Liver (tissue), 9 donors: ENCODE data around the gene DDX25. TPM values are rescaled to one million over a fixed set of nuclear protein-coding genes. Genes with fewer than 3 reads are reported as not detected.

Source experiments
- DNase-seq: peaks from one replicate; pipeline ENCODE4 v3.0.0-alpha.2; 2017; ENCODE audit warnings: low spot score
- H3K27ac ChIP-seq, 2 donors: one replicate each; pipeline ENCODE4 v1.7.0; 2013; ENCODE audit warnings: inconsistent platforms in 2 of 2, low read length in 2 of 2, control low read depth in 1 of 2, low read depth in 1 of 2, mild to moderate bottlenecking in 1 of 2
- H3K27me3 ChIP-seq, 4 donors: one replicate each; pipeline versions ENCODE4 v1.6.1 to v1.7.0; 2013; ENCODE audit warnings: low read length in 3 of 4, inconsistent platforms in 1 of 4, mild to moderate bottlenecking in 1 of 4, moderate library complexity in 1 of 4; ENCODE audit not compliant: control insufficient read depth in 4 of 4, insufficient read depth in 4 of 4
- H3K36me3 ChIP-seq, 4 donors: one replicate each; pipeline versions ENCODE4 v1.6.1 to v1.7.0; 2013; ENCODE audit warnings: low read length in 3 of 4, mild to moderate bottlenecking in 3 of 4, low read depth in 1 of 4, moderate library complexity in 1 of 4; ENCODE audit not compliant: control insufficient read depth in 4 of 4, insufficient read depth in 3 of 4
- H3K4me1 ChIP-seq, 4 donors: one replicate each; pipeline versions ENCODE4 v1.6.1 to v1.7.0; 2013; ENCODE audit warnings: low read length in 3 of 4, mild to moderate bottlenecking in 3 of 4, moderate library complexity in 1 of 4; ENCODE audit not compliant: control insufficient read depth in 4 of 4, insufficient read depth in 4 of 4
- H3K4me3 ChIP-seq, 3 donors: one replicate each; pipeline versions ENCODE4 v1.6.1 to v1.7.0; 2013; ENCODE audit warnings: low read length in 3 of 3, control low read depth in 1 of 3, low read depth in 1 of 3, mild to moderate bottlenecking in 1 of 3
- H3K9ac ChIP-seq, 2 donors: one replicate each; pipeline ENCODE4 v1.7.0; 2013; ENCODE audit warnings: low read length in 2 of 2, mild to moderate bottlenecking in 2 of 2, moderate library complexity in 2 of 2, control low read depth in 1 of 2, low read depth in 1 of 2
- H3K9me3 ChIP-seq, 4 donors: one replicate each; pipeline versions ENCODE4 v1.6.1 to v1.7.0; 2013; ENCODE audit warnings: low read length in 3 of 4; ENCODE audit not compliant: control insufficient read depth in 4 of 4
- CTCF ChIP-seq: fragments of 150-350 bp; IDR thresholded peaks from 2 replicates; pipeline ENCODE4 v1.5.1; 2017; ENCODE audit warnings: improper control_type of control experiment, low read depth, low read length; ENCODE audit not compliant: missing input control
- EGR1 ChIP-seq, 2 donors: IDR thresholded peaks; 2 replicates each; pipeline ENCODE4 v1.6.1; 2016 to 2018; ENCODE audit warnings: antibody characterized with exemption in 2 of 2, low read depth in 2 of 2
- FOXA2 ChIP-seq: IDR thresholded peaks from 2 replicates; pipeline ENCODE4 v1.6.1; 2016; ENCODE audit warnings: antibody characterized with exemption
- HNF4A ChIP-seq, 2 donors: conservative IDR thresholded peaks; 2 replicates each; pipeline ENCODE4 v1.6.1; 2016; ENCODE audit warnings: antibody characterized with exemption in 2 of 2, mild to moderate bottlenecking in 2 of 2
- HNF4G ChIP-seq: IDR thresholded peaks from 2 replicates; pipeline ENCODE4 v1.6.1; 2016; ENCODE audit warnings: antibody characterized with exemption
- JUND ChIP-seq, 2 donors: IDR thresholded peaks; 2 replicates each; pipeline ENCODE4 v1.6.1; 2016; ENCODE audit warnings: antibody characterized with exemption in 2 of 2
- MAX ChIP-seq: IDR thresholded peaks from 2 replicates; pipeline ENCODE4 v1.6.1; 2016; ENCODE audit warnings: antibody characterized with exemption
- NR2F2 ChIP-seq: IDR thresholded peaks from 2 replicates; pipeline ENCODE4 v1.6.1; 2016; ENCODE audit warnings: antibody characterized with exemption
- RAD21 ChIP-seq, 2 donors: IDR thresholded peaks; 2 replicates each; pipeline ENCODE4 v1.6.1; 2016; ENCODE audit warnings: antibody characterized with exemption in 2 of 2, mild to moderate bottlenecking in 2 of 2
- RXRA ChIP-seq, 2 donors: IDR thresholded peaks; 2 replicates each; pipeline ENCODE4 v1.6.1; 2017 to 2018; ENCODE audit warnings: antibody characterized with exemption in 2 of 2, mild to moderate bottlenecking in 1 of 2
- SP1 ChIP-seq: IDR thresholded peaks from 2 replicates; pipeline ENCODE4 v1.6.1; 2018; ENCODE audit warnings: antibody characterized with exemption, mild to moderate bottlenecking
- TAF1 ChIP-seq: conservative IDR thresholded peaks from 2 replicates; pipeline ENCODE4 v1.6.1; 2016; ENCODE audit warnings: antibody characterized with exemption, mild to moderate bottlenecking
- YY1 ChIP-seq: IDR thresholded peaks from 2 replicates; pipeline ENCODE4 v1.6.1; 2016; ENCODE audit warnings: antibody characterized with exemption, mild to moderate bottlenecking
- WGBS: extraction: QIAGEN DNeasy Blood & Tissue Kit; methylation state at CpG from one replicate; pipeline ENCODE4 v1.1.7; 2013; 5-methylcytosine and 5-hydroxymethylcytosine counted together
- polyA plus RNA-seq, 2 donors: library from polyadenylated mRNA; stranded (reverse) in 1 of 2; unstranded in 1 of 2; fragments of 200-250 nt in 1 of 2; fragments of >200 nt in 1 of 2; fragmentation: Nextera tagmentation in 1 of 2; extraction: Ambion mirVana in 1 of 2; gene quantifications; one replicate each; pipeline versions ENCODE4 v1.2.1 to v1.2.3, GENCODE V29; 2013 to 2015
- total RNA-seq, 2 donors: library from RNA; depleted of rRNA; stranded (reverse); fragments of >200 nt; gene quantifications; one replicate each; pipeline ENCODE4 v1.2.3, GENCODE V29; 2014
- TF ChIP-seq, protein P1 (sequence below): IDR thresholded peaks from 2 replicates; pipeline ENCODE4 v1.6.1; 2016; ENCODE audit warnings: antibody characterized with exemption
- TF ChIP-seq, protein P2 (sequence below): IDR thresholded peaks from 2 replicates; pipeline ENCODE4 v1.6.1; 2016; ENCODE audit warnings: antibody characterized with exemption, mild to moderate bottlenecking
- donor health status: healthy.
- donor health status: healthy.
- donor health status: healthy.
- donor health status: healthy.
- donor health status: healthy.

Gene DDX25
- total and polyA plus RNA-seq, 4 donors = 0.07 to 0.79 (median 0.31) TPM

DNA sequence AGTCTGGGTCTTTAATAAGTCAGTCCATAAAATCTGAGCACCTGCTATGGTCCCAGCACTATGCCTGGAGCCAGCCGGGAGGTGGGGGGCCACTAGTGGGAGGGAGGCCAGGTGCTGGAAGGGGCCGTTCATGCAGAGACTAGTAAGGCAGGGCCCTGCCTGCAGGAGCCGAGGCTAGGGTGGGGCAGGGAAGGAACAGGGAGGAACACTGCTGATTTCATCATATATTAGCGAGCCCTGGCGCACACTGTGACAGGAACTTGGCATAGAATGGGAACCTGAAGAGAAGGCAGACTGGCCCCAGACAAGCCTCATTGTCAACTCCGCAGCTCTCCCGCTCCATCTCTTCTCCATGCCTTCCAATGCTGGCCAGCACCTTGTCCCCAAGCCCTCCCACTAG is 48.7 kb downstream of the DDX25 start:
- H3K4me1 ChIP-seq = no peaks in the 10 kb centered on the region
- no peaks in the 10 kb centered on the region for H3K27me3 ChIP-seq
- no peak for TF ChIP-seq NR2F2
- TF ChIP-seq HNF4A (conservative IDR thresholded peaks at IDR 0.05) = no peak
- TF ChIP-seq RAD21 (IDR thresholded peaks at IDR 0.05) = no peak
- no peak for TF ChIP-seq YY1
- no peak for TF ChIP-seq TAF1
- TF ChIP-seq SP1 = no peak
- TF ChIP-seq, protein P1, sequence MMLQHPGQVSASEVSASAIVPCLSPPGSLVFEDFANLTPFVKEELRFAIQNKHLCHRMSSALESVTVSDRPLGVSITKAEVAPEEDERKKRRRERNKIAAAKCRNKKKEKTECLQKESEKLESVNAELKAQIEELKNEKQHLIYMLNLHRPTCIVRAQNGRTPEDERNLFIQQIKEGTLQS = no peak
- TF ChIP-seq, protein P2, sequence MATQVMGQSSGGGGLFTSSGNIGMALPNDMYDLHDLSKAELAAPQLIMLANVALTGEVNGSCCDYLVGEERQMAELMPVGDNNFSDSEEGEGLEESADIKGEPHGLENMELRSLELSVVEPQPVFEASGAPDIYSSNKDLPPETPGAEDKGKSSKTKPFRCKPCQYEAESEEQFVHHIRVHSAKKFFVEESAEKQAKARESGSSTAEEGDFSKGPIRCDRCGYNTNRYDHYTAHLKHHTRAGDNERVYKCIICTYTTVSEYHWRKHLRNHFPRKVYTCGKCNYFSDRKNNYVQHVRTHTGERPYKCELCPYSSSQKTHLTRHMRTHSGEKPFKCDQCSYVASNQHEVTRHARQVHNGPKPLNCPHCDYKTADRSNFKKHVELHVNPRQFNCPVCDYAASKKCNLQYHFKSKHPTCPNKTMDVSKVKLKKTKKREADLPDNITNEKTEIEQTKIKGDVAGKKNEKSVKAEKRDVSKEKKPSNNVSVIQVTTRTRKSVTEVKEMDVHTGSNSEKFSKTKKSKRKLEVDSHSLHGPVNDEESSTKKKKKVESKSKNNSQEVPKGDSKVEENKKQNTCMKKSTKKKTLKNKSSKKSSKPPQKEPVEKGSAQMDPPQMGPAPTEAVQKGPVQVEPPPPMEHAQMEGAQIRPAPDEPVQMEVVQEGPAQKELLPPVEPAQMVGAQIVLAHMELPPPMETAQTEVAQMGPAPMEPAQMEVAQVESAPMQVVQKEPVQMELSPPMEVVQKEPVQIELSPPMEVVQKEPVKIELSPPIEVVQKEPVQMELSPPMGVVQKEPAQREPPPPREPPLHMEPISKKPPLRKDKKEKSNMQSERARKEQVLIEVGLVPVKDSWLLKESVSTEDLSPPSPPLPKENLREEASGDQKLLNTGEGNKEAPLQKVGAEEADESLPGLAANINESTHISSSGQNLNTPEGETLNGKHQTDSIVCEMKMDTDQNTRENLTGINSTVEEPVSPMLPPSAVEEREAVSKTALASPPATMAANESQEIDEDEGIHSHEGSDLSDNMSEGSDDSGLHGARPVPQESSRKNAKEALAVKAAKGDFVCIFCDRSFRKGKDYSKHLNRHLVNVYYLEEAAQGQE = no peak
- no peak for TF ChIP-seq CTCF
- no peak for TF ChIP-seq FOXA2
- no peak for TF ChIP-seq EGR1 (IDR thresholded peaks at IDR 0.05; ENCODE audit: low read depth in 2 of 2)
- H3K9me3 ChIP-seq = no peaks in the 10 kb centered on the region
- H3K4me3 ChIP-seq = no peak overlapping the region
- H3K9ac ChIP-seq = no peak overlapping the region
- no peak for DNase-seq
- H3K36me3 ChIP-seq = no peaks in the 10 kb centered on the region
- no peak overlapping the region for H3K27ac ChIP-seq
- WGBS = 56% methylated on average over 7 of the region's 7 CpGs

DNA sequence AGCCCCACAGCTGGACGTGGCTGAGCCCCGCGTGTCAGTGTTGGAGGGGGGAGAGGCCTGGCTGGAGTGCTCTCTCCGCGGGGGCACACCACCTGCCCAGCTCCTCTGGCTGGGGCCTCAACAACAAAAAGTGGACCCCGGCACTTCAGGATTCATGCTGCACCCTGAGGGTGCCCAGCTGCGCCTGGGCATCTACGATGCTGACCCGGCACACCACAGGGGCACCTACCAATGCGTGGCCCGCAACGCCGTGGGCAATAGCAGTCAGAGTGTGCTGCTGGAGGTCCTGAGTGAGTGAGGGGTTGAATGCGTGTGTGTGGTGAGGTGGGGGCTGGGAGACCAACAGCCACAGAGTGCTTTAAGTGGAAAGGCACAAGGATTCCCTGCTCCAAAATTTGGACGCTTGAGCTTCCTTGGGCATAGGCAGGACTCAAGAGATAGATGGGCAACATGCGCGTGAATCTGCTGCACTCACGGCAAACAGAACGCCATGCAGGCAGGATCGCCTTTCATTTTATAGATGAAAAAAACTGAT is 49.2 kb downstream of the DDX25 start:
- DNase-seq = no peak
- H3K9ac ChIP-seq = no peak overlapping the region
- WGBS = 88% methylated on average over 20 of the region's 20 CpGs
- H3K27ac ChIP-seq = no peak overlapping the region
- H3K9me3 ChIP-seq = no peaks in the 10 kb centered on the region
- H3K36me3 ChIP-seq = no peaks in the 10 kb centered on the region
- no peaks in the 10 kb centered on the region for H3K27me3 ChIP-seq
- TF ChIP-seq RAD21 (IDR thresholded peaks at IDR 0.05) = no peak
- no peak for TF ChIP-seq SP1
- TF ChIP-seq HNF4A (conservative IDR thresholded peaks at IDR 0.05) = no peak
- TF ChIP-seq, protein P2 = no peak
- TF ChIP-seq MAX = no peak
- TF ChIP-seq HNF4G = no peak
- TF ChIP-seq JUND (IDR thresholded peaks at IDR 0.05) = no peak
- no peak for TF ChIP-seq RXRA (IDR thresholded peaks at IDR 0.05)
- TF ChIP-seq YY1 = no peak
- no peak overlapping the region for H3K4me3 ChIP-seq
- H3K4me1 ChIP-seq = no peaks in the 10 kb centered on the region
